ENCODE data around the gene ENTREP1.

- TF ChIP-seq CTCF (IDR thresholded peaks at IDR 0.05) (no peak), POLR2A (IDR thresholded peaks at IDR 0.05) (no peak), EP300 (IDR thresholded peaks at IDR 0.05; ENCODE audit: low read depth) (no peak), POLR2AphosphoS5 (IDR thresholded peaks at IDR 0.05) (no peak)
These were observed 45.4 kb downstream of the ENTREP1 start for GRCh38 chr9:69370430-69370829.
